GM18873 (cell line): ENCODE data around the gene IL1RN.

Experiments
- ATAC-seq: cut with Tn5 transposase; IDR thresholded peaks from one replicate; pipeline ENCODE4 v1.9.1; 2021; ENCODE audit warnings: mild to moderate bottlenecking, moderate library complexity, moderate number of reproducible peaks; ENCODE audit not compliant: unreplicated experiment, low FRiP score

IL1RN gene

DNA sequence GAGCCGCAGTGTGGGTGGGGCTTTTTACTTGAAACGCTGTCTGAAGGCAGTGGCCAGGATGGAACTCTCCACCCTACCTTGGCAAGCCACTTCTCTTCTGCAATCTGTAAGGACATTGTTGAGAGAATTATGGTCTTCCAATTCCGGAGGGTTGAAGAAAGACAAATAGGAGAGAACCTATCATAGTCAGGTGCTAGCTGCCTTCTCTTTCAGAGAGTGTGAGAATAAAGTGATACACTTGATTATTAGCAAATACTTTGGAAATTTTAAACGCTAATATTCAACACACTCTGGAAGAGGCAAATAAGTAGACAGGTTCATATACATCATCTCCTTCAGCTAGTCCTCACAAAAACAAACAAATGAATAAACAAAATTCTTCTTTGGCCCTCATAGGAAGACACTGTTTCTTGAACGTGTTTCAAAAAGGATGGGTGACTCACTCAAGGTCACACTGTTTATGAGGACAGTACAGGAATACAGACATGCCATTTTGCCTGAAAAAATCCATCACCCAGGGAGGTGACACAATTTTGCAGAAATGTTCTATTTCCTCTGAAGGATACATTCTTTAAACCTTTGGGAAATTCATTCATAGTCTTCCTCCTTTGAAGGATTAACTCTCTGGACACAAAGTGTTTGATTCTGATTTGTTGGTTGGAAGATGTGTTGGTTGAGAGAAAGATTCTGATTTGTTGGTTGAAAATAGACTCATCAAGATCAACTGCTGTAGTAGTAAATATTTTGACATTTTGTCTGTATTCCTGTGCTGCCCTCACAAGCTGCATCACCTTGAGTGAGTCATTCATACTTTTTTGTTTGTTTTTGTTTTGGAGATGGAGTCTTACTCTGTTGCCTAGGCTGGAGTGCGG is 2.2 kb upstream of the IL1RN start:
- no peak for ATAC-seq

- no peak for ATAC-seq
These were observed 510 bp downstream of the IL1RN start for GRCh38 chr2:113127646-113128570.

- no peak for ATAC-seq
These were observed 2.2 kb downstream of the IL1RN start for GRCh38 chr2:113129519-113130078.

DNA sequence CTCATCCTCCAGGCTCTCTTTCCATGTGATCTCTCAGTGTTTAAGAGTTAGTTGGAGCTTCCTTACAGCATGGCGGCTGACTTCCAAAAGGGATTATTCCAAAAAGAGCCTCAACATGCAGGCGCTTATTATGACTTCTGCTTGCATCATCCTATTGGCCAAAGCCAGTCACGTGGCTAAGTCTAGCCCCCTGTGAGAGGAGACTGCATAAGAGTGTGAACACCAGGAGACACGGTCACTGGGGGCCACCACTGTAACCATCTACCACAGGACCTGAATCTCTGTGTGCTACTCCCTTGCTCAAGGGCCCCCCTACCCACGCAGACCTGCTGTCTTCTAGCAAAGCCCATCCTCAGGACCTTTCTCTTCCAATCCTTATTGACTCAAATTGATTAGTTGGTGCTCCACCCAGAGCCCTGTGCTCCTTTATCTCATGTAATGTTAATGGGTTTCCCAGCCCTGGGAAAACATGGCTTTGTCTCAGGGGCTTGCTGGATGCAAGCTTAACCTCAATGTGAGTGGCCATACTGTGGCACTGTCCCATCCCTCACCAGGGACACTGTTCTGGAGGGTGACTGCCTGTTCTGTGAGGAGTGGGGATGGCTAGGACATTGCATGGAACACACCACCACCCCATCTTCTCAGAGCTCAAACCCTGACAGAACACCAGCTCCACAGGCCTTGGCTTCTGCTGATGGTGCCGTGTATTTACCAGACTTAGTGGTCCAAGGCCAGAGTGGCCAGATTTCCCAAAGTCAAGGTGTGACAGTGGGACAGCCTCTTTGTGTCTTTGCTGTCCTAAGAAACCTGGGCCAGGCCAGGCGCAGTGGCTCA is 4.2 kb downstream of the IL1RN start:
- no peak for ATAC-seq

GRCh38 chr2:113132414-113133021 is 5.1 kb downstream of the IL1RN start:
- ATAC-seq = no peak

- ATAC-seq = no peak
These were observed 6.6 kb downstream of the IL1RN start for GRCh38 chr2:113133704-113134598.

DNA sequence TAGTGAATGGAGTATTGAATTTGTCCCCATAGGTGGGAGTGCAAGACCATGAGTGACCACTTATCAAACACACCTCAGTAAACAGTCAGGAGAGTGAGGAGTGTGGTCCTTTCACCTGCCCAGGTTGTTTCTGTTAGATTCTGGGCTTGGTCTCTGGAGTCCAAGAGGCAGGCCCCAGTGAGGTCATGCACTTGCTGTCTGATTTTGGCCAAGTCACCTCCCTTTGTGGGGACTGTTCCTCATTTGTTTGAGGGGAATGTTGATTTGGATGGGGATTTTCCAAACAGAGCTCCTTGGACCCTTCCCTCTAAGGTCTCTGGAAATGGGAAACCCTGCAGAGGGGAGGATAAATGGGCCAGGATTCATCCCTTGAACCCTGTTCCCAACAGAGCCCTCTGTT is 7.3 kb downstream of the IL1RN start:
- ATAC-seq = no peak

DNA sequence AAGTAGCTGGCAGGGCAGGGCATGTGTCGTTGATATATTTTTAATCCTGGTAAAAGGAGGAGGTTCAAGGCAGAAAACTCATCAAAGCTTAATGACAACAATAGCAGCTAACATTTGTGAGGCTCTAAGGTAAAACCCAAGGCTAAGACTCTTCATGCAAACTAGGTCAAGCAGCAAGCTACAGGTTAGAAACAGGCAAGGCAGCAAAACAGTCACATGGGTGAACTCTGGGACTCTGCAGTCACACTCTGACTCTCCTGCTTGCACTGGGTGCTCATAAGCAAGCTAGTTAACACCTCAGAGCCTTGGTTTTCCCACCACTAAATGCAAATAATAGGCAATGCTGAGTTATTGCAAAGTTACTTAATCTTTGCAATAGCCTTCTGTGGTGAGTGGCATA is 7.9 kb downstream of the IL1RN start:
- no peak for ATAC-seq

DNA sequence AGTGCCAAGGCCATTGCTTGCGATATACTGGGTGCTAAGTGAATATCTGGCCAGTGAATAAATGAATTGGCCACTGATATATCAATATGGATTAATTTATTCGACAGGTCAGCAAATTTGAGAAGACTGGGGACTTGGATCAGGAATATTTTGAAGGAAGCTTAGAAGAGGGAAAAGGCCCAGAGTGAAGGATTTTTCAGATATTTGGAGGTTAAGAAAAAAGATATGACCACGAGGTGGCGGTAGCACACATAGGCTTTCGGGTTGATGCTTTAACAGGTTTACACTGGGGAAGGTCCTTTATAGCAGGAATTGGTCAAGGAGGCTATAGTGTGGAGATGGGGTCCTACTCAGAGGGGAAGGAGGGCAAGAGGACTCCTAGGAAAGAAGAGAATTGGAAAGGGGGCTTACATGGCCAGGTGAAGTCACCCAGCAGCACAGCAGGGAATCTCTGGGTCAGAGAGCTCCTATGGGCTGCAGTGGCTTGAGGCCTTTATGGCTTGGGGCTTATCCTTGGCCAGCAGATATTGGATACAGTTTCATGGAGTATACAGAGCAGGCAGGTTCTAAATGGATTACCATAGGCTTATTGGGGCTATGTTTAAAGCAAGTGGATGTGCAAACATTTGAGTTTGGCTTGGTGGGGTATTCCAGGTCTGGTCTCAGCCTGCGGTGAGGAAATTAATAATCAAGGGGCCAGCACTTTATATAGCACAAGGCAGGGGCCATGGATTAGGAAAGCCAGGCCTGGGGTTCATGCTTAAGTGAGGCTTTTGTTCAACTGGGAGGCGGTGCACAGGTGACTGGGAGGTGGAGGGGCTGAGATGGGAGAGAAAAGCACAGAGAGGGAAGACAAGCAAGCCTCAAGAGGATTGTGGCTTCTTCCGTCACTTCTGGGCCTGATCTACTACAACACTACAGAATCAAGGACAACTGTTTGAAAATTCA is 9.7 kb downstream of the IL1RN start:
- no peak for ATAC-seq

DNA sequence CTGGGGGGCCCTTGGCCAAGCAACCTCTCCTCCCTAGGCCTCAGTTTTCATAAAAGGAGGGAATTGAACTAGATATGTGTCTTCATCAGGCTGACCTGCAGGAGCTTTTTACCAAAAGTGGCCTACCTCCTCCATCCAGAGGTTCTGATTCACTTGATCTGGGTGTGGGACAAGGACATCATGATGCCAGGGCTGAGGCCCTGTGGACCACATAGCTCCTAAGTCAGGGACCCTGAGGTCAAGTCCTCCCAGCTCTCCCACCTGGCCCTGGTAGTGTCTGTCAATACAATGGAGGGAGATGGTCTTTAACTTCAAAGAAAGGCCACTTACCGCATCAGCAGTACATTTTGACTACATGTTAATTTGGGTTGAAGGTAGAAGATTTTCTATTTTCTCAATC is 10.4 kb downstream of the IL1RN start:
- ATAC-seq = no peak

DNA sequence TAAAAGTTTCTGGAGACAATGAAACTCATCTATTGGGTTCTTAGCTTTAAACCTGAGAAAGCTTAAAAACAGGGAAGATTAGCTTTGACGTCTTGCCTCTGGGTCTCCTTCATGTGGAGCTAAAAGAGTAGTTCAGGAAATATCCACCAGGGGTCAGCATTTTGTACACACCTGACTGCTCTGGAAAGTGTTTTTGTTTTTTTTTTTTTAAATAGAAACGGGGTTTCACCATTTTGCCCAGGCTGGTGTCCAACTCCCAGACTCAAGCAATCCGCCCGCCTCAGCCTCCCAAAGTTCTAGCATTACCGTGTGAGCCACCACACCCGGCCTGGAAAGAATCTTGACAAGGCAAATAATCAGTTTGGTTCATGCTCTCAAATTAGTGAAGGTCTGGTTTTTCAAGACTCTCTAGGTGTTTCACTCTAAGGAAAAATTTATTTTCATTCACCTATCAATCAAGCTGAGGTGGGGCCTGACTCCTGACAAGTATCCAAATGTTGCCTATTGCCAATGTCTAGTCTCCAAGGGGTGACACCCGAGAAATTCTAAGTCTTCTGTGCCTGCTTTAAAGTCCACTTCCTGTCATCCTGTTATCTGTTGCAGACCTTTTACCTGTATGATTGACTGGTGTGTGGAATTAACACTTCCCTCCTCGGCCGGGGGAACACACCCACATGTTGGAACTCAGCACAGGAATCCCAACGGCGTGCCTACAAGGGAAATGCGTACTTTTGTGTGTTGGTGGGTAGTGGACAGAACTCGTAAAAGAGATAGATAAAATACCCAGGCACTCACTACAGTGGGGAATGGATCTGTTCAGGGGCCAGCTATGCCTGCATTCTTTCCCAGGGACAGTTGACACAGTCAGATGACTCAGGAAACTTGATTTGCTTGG is 11.3 kb downstream of the IL1RN start:
- no peak for ATAC-seq

DNA sequence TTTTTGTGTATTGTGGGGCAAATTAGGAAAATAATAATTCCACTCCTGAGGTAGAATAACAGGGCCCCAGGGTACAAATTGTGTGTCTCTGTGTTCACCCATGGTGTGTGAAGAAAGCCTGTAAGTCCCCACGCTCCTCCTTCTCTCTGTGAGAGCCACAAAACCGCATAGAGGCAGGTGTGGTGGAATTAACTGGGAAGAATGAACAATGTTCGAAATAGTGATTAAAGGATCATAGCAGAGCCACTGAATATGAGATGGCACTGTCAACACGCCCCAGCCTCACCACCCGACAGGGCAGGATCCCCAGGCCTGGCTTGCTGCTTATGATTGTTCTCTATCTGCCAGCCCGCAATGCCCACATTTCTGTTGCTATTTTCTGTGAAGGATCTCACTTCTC is 14.1 kb downstream of the IL1RN start:
- ATAC-seq = no peak

DNA sequence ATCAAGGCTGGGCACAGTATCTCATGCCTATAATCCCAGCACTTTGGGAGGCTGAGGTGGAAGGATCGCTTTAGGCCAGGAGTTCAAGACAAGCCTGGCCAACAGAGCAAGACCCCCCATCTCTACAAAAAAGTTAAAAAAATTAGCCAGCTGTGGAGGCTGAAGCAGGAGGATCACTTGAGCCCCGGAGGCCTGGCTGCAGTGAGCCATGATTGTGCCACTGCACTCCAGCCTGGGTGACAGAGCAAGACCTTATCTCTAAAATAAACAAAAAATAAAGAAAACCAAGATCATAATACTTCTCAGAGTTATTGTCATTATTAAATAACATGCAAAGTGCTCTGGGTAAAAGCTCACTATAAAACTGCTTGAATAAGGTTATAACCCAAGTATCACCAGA is 14.9 kb downstream of the IL1RN start:
- no peak for ATAC-seq

DNA sequence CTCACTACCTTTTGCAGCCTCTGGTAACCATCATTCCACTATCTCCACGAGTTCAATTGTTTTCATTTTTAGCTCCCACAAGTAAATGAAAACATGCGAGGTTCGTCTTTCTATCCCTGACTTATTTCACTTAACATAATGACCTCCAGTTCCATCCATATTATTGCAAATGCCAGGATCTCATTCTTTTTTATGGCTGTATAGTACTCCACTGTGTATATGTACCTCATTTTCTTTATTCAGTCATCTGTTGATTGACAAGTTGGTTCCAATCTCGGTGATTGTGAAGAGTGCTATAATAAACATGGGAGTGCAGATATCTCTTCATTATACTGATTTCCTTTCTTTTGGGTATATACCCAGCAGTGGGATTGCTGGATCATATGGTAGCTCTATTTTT is 16.9 kb downstream of the IL1RN start:
- ATAC-seq = no peak

- ATAC-seq = no peak
These were observed 21.5 kb downstream of the IL1RN start for GRCh38 chr2:113148606-113149552.
